GM18868 (cell line): ENCODE data around the gene CCDC97.

Source experiments
- ATAC-seq: cut with Tn5 transposase; IDR thresholded peaks from one replicate; pipeline ENCODE4 v1.9.1; 2021; ENCODE audit warnings: mild to moderate bottlenecking, moderate library complexity; ENCODE audit not compliant: unreplicated experiment

CCDC97 gene

DNA sequence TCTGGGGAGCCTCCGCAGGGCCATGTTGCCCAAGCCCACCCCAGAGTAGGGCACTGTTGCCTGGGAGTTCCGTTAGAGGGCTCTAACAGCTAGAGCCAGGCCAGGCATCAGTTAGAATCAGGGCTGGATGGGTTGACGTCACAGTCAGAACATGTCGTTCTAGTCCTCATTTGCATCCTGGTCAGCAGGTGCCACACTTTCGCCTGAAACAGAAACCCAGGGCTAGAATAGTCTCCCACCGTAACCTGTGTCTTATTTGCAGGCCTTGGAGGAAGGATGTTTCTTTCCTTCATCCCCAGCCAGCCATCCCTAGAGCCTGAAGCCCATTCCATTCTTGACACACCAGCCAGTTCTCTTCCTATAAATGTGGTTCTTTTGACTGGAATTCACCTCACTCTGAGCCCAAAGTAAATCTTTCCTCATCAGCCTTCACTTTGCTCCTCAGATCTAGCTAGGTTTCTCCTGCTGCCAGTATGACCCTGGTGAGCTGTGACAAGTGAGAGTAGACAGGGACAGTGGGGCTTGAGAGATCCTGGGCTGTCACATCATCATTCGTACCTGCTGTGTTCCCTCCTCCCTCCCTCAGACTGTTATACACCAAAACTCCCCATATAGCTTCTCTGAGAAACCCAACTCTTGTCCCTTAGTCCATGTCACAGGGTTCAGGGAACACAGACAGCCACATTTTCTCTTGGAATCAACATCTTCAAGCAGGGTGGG lies 12.2 kb upstream of the CCDC97 start:
- peak; percentile 85 for ATAC-seq

DNA sequence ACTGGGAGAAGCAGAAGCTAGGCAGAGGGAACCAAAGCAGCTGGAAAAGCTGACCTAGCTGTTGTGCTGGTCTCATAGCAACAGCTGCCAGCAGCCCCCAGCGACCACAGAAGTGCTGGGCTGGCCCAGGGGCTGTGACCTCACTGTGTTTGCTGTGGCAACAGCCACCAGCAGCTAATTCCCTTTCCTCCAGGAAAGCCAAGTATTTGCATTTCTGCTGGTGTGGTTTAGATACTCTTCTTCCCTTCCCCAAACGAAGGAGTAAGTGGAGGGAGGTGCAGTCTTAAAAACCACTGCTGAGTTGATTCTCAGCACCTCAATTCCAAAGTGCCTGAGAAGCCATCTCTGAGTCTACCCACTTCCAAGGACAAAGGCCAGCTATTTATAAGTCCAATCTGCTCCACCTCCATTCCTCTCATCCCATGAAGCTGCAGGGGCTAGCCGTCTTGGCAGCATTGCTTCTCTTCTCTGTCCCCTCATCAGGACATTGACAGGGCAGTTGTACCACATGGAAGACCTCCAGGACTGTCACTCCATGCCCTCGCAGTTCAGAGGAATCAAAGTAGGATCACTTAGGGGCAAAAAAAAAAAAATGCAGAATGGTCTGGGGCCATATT lies 11.5 kb upstream of the CCDC97 start:
- no peak for ATAC-seq

DNA sequence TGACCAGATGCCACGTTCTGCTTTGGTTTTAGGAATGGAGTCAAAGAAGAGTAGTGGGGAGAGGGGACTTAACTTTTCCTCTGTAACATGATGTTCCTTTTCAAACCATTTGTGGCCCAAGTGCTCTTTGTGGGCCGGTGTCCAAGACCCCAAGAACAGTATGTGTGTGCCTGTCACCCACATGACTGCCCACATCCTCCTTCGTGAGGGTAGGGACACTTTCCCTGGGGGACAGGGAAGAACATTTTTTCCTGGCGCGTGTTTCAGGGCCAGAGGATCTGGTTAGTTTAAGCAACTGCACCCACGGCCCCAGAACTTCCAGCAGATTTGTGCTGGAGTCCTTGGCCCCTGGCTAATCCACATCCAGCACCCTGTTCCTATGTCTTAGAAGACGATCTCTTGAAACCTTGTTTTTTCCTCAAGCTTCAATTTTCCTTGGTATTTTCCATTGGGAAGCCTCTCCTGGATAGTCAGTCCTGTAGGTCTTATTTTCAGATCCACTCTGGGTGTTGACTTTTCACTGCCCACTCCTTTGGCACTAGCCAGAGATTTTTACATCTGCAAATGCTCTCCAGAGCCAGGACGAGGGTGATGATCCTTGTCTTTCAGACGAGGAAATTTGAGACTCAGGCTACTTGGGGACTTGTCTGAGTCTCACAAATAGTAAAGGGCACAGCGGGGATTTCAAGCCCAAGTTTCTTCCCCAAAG lies 10.8 kb upstream of the CCDC97 start:
- no peak for ATAC-seq

- no peak for ATAC-seq
Measured at GRCh38 chr19:41299755-41300089, 10.2 kb upstream of the CCDC97 start.

GRCh38 chr19:41300555-41300954 lies 9.4 kb upstream of the CCDC97 start:
- ATAC-seq: no peak

DNA sequence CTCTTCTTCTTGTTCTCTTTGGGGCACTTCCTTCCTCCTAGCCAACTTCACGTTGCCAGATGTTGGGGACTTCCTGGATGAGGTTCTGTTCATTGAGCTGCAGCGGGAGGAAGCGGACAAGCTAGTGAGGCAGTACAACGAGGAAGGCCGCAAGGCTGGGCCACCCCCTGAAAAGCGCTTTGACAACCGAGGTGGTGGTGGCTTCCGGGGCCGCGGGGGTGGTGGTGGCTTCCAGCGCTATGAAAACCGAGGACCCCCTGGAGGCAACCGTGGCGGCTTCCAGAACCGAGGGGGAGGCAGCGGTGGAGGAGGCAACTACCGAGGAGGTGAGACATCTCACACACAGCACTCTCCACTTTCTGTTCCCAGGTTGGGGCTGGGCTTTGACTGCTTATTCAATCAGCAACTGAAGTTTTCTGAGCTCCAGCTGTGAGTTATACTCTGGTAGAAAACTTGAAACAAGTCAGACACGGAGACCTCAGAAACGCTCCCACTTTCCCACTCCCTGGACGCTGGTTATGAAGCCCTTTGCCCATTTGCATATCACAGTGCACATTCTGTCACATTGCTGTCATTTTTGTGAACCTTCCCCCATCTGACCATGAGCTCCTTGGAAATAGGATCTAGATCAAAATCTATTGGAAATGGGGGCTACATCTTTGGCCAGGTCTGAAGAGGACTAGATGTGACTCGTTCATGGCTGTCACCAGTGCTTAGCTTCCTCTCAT lies 7.2 kb upstream of the CCDC97 start:
- ATAC-seq: no peak

- ATAC-seq: no peak
Measured at GRCh38 chr19:41303954-41304353, 6.0 kb upstream of the CCDC97 start.

DNA sequence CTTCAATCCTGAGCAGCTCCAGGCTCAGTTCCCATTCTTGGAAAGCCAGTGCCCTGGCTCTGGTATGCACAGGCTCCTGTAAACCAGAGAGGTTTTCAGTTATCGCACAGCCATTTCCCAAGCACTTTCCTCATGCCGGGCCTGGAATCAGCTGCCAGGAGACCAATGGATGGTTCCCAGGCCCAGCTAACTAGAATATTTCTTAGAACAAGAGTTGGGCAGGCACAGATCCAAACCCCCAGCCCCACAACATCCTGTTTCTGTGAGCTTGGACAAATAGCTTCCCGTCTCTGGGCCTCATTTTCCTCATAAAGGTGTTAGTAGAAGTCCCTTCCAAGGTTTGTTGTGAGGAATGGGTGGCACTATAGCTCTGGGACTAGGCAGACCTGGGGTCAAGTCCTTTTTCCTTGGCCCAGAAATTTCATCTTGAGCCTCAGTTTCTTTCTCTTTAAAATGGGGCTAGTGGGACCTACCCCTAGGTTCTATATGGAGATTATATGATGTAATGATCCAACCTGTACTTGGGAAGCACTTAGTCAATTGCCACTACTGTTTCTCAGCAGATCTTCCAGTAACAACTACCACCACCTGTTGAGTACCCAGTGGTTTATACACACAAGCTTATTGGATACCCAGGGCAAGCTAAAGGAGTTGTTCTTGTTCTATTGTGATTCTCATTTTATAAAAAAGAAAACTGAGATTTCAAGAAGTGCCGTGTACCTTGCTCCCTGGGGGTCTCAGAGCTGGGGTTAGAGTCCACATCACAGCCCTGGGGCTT lies 5.1 kb upstream of the CCDC97 start:
- ATAC-seq: no peak

GRCh38 chr19:41305927-41306793 lies 3.8 kb upstream of the CCDC97 start:
- no peak for ATAC-seq

- no peak for ATAC-seq
Measured at GRCh38 chr19:41307090-41307875, 2.7 kb upstream of the CCDC97 start.

DNA sequence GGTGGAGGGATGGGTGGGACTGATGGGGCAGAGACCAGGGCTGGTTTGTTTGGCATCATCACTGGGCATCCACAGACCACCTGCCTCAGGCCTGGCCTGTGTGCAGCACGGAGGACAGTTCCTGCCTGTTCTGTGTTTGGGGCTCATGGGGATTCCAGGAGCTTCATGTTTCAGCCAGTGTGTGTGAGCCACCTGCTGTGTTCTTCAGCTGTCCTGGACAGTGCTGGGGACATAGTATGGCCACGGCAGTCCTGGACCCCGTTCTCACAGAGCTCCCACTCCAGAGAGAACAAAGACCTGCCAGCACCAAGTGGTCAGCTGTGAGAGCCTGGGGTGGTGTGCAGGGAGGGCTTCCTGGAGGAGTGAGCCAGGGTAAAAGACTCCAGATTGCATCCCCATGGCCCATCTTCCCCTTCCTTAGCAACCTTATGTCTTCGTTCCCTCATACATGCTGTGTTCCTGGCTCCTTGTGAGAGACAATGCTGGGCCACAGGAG lies 2.0 kb upstream of the CCDC97 start:
- no peak for ATAC-seq

DNA sequence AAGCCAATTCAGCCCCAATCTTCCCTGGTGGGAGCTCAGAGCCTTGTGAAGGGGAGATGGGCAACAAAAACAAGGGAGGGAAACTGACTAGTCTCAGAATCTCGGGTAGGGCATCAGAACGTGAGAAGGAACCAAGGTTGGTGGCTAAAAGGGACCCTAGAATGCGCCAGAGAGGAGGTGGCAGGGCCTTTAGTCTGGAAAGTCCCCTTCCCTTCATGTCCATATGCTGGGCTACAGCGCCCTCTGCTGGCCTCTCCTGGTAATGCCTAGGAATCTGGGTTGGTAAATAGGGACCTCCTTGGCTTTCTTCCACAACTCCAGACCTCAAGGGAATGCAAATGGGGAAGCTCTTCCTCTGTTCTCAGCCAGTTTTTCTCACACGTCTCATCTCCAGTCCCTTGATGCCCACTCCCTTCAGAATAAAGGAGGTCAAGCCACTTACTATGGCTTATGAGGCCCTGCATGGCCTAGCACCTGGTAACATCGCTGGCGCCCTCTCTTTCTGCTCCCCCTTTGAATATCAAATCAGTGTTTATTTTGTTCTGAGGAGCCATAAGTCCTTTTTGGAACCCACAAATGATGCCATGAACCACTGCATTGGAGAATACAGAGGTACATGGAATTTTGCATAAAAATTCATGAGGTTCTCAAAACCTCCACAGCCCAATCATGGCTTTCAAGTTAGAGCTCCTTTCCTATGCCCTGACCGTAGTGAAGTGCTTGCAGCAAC lies 1.4 kb upstream of the CCDC97 start:
- no peak for ATAC-seq

- ATAC-seq: no peak
Measured at GRCh38 chr19:41309180-41310032, 566 bp upstream of the CCDC97 start.

DNA sequence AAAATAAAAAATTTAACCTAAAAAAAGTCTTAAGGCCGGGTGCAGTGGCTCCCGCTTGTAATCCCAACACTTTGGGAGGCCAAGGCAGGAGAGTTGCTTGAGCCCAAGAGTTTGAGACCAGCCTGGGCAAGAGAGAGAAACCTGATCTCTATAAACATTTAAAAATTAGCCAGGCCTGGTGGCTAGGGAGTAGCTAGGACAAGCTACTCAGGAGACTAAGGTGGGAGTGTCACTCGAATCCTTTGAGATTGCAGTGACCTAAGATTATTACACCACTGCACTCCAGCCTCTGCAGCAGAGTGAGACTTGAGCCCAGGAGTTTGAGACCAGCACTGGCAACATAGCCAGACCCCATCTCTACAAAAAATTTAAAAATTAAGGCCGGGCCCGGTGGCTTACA lies 1.1 kb downstream of the CCDC97 start:
- no peak for ATAC-seq

DNA sequence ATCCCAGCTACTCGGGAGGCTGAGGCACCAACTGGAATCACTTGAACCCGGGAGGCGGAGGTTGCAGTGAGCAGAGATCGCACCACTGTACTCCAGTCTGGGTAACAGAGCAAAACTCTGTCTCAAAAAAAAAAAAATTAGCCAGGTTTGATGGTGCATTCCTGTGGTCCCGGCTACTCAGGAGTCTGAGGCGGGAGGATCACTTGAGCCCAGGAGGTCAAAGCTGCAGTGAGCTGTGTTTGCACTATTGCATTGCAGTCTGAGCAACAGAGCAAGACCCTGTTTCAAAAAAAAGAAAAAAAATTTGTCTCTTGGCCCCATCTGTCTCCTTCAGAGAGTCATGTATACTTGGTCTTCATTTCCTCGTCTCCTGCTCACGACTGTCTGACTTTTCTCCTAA lies 1.6 kb downstream of the CCDC97 start:
- no peak for ATAC-seq

DNA sequence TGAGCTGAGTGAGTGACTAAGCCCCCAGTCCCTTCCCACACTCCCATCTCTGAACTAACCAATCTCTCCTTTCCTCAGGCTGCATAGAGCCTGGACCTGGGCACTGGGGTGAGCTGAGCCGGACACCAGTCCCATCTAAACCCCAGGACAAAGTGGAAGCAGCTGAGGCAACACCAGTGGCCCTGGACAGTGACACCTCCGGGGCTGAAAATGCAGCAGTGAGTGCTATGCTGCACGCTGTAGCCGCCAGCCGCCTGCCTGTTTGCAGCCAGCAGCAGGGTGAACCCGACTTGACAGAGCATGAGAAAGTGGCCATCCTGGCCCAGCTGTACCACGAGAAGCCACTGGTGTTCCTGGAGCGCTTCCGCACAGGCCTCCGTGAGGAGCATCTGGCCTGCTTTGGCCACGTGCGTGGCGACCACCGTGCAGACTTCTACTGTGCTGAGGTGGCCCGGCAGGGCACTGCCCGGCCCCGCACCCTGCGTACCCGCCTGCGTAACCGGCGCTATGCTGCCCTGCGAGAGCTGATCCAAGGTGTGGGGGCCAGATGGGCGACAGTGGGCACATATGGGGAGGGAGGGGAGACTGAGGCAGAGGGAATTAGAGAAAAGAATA lies 6.4 kb downstream of the CCDC97 start:
- ATAC-seq: no peak
